ENCODE data around the gene ENO4. TPM values are rescaled to one million over a fixed set of nuclear protein-coding genes. Genes with fewer than 3 reads are reported as not detected.

ENO4 gene
- polyA plus RNA-seq, 1 of the 3 experiments (the other 2 are of a cell fraction), result 0.36 TPM

DNA sequence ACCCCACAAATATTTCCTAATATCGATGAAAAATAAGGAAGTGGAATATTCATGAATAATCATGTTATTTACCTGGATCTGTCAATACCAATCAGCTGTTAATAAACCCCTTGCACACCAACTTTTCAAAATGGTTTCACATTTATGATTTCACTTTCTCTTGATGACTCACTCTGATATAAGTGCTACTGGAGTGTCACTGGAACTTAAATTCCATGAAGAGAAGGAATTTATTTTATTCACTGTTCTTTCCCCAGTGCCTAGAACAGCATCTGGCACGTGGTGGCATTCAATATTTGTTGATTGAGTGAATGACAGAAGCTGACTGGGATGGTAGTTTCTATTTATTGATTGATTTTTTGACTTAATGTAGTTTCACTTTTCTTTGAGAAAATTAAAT, 3.5 kb upstream of the ENO4 start:
- ChIA-PET POLR2A (no interaction called here), CTCF (interaction anchor here (1.1 kb wide), 2 partner anchors 8 to 58 kb away, joined by 3 to 5 read pairs; no protein-coding TSS in a partner anchor)

More for the DNA sequence above, 3.5 kb upstream of the ENO4 start:
- no peak overlapping the region for H3K4me3 ChIP-seq (ENCODE audit: low read depth in 2 of 2, low read length in 1 of 2)
- no peaks in the 10 kb centered on the region for H3K9me3 ChIP-seq
- H3K4me1 ChIP-seq (ENCODE audit: control insufficient read depth in 1 of 2, insufficient read depth in 2 of 2, low read depth in 1 of 2, low read length in 1 of 2), result peaks cover 0 to 11% of the 10 kb centered on the region in 2 experiments; a peak in 1 of 4 replicates
- H3F3A ChIP-seq (replicated peaks; ENCODE audit: insufficient read depth), result no peaks in the 10 kb centered on the region
- no peaks in the 10 kb centered on the region for H3K79me2 ChIP-seq (ENCODE audit: insufficient read depth)
- WGBS (ENCODE audit: low lambda C conversion rate), result 80% methylated on average over 2 of the region's 2 CpGs
- no peak overlapping the region for H3K9ac ChIP-seq
- no peak overlapping the region for H3K4me2 ChIP-seq
- no peaks in the 10 kb centered on the region for H4K20me1 ChIP-seq (ENCODE audit: insufficient read depth)
- no peaks in the 10 kb centered on the region for H3K9me2 ChIP-seq
- DNase-seq, result no peak
- H2AFZ ChIP-seq (ENCODE audit: low read depth), result no peak overlapping the region
- no peaks in the 10 kb centered on the region for H3K27me3 ChIP-seq (ENCODE audit: insufficient read depth)
- no peak overlapping the region for H3K27ac ChIP-seq (ENCODE audit: low read depth in 2 of 2, low read length in 1 of 2)
- TF ChIP-seq, protein P1, sequence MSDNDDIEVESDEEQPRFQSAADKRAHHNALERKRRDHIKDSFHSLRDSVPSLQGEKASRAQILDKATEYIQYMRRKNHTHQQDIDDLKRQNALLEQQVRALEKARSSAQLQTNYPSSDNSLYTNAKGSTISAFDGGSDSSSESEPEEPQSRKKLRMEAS (IDR thresholded peaks at IDR 0.05; ENCODE audit: low read depth), result no peak
- TF ChIP-seq FOXM1 (IDR thresholded peaks at IDR 0.05; ENCODE audit: low read depth), result no peak
- TF ChIP-seq, protein P2, sequence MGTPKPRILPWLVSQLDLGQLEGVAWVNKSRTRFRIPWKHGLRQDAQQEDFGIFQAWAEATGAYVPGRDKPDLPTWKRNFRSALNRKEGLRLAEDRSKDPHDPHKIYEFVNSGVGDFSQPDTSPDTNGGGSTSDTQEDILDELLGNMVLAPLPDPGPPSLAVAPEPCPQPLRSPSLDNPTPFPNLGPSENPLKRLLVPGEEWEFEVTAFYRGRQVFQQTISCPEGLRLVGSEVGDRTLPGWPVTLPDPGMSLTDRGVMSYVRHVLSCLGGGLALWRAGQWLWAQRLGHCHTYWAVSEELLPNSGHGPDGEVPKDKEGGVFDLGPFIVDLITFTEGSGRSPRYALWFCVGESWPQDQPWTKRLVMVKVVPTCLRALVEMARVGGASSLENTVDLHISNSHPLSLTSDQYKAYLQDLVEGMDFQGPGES (IDR thresholded peaks at IDR 0.05; ENCODE audit: low read depth, low read length), result no peak
- TF ChIP-seq, protein P3, sequence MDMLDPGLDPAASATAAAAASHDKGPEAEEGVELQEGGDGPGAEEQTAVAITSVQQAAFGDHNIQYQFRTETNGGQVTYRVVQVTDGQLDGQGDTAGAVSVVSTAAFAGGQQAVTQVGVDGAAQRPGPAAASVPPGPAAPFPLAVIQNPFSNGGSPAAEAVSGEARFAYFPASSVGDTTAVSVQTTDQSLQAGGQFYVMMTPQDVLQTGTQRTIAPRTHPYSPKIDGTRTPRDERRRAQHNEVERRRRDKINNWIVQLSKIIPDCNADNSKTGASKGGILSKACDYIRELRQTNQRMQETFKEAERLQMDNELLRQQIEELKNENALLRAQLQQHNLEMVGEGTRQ (IDR thresholded peaks at IDR 0.05; ENCODE audit: borderline replicate concordance, low read depth, low read length), result no peak
- no peak for TF ChIP-seq ELF1 (IDR thresholded peaks at IDR 0.05)
- TF ChIP-seq, protein P4, sequence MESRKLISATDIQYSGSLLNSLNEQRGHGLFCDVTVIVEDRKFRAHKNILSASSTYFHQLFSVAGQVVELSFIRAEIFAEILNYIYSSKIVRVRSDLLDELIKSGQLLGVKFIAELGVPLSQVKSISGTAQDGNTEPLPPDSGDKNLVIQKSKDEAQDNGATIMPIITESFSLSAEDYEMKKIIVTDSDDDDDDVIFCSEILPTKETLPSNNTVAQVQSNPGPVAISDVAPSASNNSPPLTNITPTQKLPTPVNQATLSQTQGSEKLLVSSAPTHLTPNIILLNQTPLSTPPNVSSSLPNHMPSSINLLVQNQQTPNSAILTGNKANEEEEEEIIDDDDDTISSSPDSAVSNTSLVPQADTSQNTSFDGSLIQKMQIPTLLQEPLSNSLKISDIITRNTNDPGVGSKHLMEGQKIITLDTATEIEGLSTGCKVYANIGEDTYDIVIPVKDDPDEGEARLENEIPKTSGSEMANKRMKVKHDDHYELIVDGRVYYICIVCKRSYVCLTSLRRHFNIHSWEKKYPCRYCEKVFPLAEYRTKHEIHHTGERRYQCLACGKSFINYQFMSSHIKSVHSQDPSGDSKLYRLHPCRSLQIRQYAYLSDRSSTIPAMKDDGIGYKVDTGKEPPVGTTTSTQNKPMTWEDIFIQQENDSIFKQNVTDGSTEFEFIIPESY (IDR thresholded peaks at IDR 0.05; ENCODE audit: borderline replicate concordance, low read depth), result no peak
- no peak for TF ChIP-seq SIN3A (IDR thresholded peaks at IDR 0.05; ENCODE audit: borderline replicate concordance, low read depth, low read length)
- no peak for TF ChIP-seq RCOR1 (IDR thresholded peaks at IDR 0.05; ENCODE audit: low read length)
- TF ChIP-seq JUND (IDR thresholded peaks at IDR 0.05), result no peak
- no peak for TF ChIP-seq RXRA (IDR thresholded peaks at IDR 0.05; ENCODE audit: borderline replicate concordance, low read depth)
- TF ChIP-seq, protein P5, sequence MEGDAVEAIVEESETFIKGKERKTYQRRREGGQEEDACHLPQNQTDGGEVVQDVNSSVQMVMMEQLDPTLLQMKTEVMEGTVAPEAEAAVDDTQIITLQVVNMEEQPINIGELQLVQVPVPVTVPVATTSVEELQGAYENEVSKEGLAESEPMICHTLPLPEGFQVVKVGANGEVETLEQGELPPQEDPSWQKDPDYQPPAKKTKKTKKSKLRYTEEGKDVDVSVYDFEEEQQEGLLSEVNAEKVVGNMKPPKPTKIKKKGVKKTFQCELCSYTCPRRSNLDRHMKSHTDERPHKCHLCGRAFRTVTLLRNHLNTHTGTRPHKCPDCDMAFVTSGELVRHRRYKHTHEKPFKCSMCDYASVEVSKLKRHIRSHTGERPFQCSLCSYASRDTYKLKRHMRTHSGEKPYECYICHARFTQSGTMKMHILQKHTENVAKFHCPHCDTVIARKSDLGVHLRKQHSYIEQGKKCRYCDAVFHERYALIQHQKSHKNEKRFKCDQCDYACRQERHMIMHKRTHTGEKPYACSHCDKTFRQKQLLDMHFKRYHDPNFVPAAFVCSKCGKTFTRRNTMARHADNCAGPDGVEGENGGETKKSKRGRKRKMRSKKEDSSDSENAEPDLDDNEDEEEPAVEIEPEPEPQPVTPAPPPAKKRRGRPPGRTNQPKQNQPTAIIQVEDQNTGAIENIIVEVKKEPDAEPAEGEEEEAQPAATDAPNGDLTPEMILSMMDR (IDR thresholded peaks at IDR 0.05), result no peak
- no peak for TF ChIP-seq GABPA (IDR thresholded peaks at IDR 0.05; ENCODE audit: low read depth)
- H3K36me3 ChIP-seq (replicated peaks in 1 of 2; ENCODE audit: control insufficient read depth in 1 of 2, insufficient read depth in 2 of 2, low read length in 1 of 2), result no peaks in the 10 kb centered on the region
